Hematopoietic multipotent progenitor cell treated with erythropoietin and hydrocortisone succinate and interleukin-3 and kit ligand, for 6 days (in vitro differentiated cells): ENCODE measurements around the gene ZBTB20.

ENCODE experiments used
- DNase-seq: peaks from one replicate; pipeline ENCODE4 v3.0.0-alpha.2; 2015

The ZBTB20 gene

GRCh38 chr3:114351123-114351821 lies 795.8 kb downstream of the ZBTB20 start:
- DNase-seq = no peak

- no peak for DNase-seq
Measured at GRCh38 chr3:114350690-114351089, 796.4 kb downstream of the ZBTB20 start.

GRCh38 chr3:114350271-114350670 lies 796.8 kb downstream of the ZBTB20 start:
- DNase-seq = no peak

GRCh38 chr3:114344492-114344891 lies 802.6 kb downstream of the ZBTB20 start:
- DNase-seq = no peak

- DNase-seq = no peak
Measured at GRCh38 chr3:114338651-114339357, 808.3 kb downstream of the ZBTB20 start.

- no peak for DNase-seq
Measured at GRCh38 chr3:114336857-114337256, 810.2 kb downstream of the ZBTB20 start.

GRCh38 chr3:114336122-114336697 lies 810.9 kb downstream of the ZBTB20 start:
- peak; percentile 21 for DNase-seq

GRCh38 chr3:114333923-114334240 lies 813.2 kb downstream of the ZBTB20 start:
- DNase-seq = no peak

- no peak for DNase-seq
Measured at GRCh38 chr3:114333180-114333922, 813.7 kb downstream of the ZBTB20 start.

GRCh38 chr3:114332342-114333179 lies 814.5 kb downstream of the ZBTB20 start:
- DNase-seq = no peak

GRCh38 chr3:114331710-114332109 lies 815.4 kb downstream of the ZBTB20 start:
- no peak for DNase-seq

- DNase-seq = no peak
Measured at GRCh38 chr3:114331007-114331406, 816.1 kb downstream of the ZBTB20 start.

- no peak for DNase-seq
Measured at GRCh38 chr3:114329823-114330222, 817.3 kb downstream of the ZBTB20 start.

- DNase-seq = no peak
Measured at GRCh38 chr3:114328345-114328744, 818.7 kb downstream of the ZBTB20 start.

GRCh38 chr3:114327665-114328064 lies 819.4 kb downstream of the ZBTB20 start:
- no peak for DNase-seq

GRCh38 chr3:114323546-114324254 lies 823.4 kb downstream of the ZBTB20 start:
- DNase-seq = no peak

- DNase-seq = no peak
Measured at GRCh38 chr3:114320246-114320645, 826.8 kb downstream of the ZBTB20 start.

- DNase-seq = no peak
Measured at GRCh38 chr3:114319453-114319852, 827.6 kb downstream of the ZBTB20 start.

GRCh38 chr3:114318295-114318694 lies 828.8 kb downstream of the ZBTB20 start:
- no peak for DNase-seq

- no peak for DNase-seq
Measured at GRCh38 chr3:114314282-114314681, 832.8 kb downstream of the ZBTB20 start.

- no peak for DNase-seq
Measured at GRCh38 chr3:114313426-114313825, 833.7 kb downstream of the ZBTB20 start.

- DNase-seq = no peak
Measured at GRCh38 chr3:114310695-114311094, 836.4 kb downstream of the ZBTB20 start.
